ACHN (cell line): ENCODE measurements around the gene CHST2.

ENCODE experiments used
- DNase-seq: peaks from one replicate; pipeline ENCODE4 v3.0.0-alpha.2; 2015
- in situ Hi-C: cut with HindIII; loops from 2 replicates; pipeline ENCODE4 v1.10.0; 2017; ENCODE audit warnings: low sequenced_read_pairs, low pct_ligation_motif_present, low pct_unique_long_range_greater_than_20kb

The CHST2 gene

DNA sequence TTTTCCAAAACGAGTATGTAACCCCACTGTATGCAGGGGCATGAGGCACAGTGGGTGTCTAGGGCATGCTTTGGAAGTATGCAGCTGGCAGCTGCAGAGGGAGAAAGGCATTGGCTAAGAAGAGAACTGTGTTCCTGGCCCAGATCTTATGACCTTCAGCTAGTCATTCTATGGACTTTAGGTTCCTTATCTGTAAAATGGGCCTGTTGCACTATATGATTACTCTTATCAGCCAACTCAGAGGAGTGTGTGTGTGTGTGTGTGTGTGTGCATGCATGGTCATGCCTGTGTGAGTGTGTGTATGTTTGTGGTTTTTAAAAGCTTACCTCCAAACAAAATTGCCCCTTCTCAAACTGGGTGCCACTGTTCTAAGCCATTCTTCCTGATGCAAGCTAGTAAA, 27.4 kb upstream of the CHST2 start:
- DNase-seq = no peak
- in situ Hi-C loops = no loop called here

DNA sequence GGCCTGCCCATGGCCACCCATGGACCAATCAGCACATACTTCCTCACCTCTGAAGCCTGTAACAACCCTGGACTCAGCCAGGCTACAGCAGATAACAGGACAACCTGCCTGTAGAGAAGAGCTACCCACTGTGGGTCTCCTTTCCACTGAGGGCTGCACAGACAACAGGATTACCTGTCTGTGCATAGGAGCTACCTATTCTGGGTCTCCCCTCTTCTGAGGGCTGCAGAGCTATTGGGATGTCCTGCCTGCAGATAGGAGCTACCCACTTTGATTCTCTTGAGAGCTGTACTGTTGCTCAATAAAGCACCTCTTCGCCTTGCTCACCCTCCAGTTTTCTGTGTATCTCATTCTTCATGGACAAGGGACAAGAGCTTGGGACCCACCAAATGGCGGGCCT, 23.8 kb upstream of the CHST2 start:
- no peak for DNase-seq
- in situ Hi-C loops = no loop called here

DNA sequence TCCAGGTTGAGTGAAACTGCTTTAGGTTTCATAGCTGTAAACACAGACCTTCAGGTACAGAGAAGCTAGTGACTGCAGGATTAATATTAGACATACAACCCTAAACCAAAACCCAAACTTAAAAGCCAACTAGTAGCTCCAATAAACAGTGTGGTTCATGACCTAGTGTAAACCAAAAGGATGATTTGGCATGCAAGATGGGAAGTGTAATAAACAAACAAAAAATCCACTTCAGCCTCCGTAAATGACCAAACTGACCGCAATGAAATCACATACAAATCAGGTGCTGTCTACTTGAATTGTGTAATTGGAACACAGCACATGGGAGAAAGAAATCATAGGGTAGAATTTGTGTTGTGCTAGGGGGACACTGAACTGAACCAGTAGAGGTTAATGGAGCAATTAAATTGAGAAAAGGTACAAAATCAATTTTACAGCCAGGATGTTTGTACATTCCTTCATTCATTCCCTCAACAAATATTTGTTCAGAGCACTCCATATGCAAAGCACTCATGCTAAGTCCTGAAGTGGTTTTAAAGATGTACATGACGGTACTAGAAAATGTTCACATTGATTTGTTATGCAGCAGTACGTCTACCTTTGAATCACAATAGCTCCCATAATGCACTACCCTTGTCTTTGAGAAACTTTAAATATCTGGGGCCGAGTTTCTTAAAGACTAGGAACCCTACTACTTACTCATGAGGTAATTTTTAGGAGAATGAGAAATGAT, 21.4 kb upstream of the CHST2 start:
- DNase-seq = no peak
- in situ Hi-C loops = no loop called here

DNA sequence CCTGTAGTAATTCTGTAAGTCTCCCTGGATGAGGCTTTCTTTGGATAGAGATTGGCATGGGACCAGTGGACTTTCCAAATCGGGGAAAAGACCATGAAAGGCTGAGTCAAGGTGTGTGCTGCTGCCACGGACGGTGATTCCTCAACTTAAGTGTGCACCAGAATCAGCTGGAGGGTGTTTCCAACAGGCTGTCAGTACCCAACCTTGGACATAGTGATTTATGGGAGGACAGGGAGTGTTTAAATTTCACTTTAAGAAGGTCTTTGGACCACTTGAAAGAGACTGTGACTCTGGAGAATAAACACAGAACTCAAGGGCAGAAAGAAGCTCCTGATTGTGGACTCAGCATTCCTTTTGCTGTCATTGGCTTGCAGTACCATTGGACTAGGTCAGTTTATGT, 20.4 kb upstream of the CHST2 start:
- in situ Hi-C loops = no loop called here

DNA sequence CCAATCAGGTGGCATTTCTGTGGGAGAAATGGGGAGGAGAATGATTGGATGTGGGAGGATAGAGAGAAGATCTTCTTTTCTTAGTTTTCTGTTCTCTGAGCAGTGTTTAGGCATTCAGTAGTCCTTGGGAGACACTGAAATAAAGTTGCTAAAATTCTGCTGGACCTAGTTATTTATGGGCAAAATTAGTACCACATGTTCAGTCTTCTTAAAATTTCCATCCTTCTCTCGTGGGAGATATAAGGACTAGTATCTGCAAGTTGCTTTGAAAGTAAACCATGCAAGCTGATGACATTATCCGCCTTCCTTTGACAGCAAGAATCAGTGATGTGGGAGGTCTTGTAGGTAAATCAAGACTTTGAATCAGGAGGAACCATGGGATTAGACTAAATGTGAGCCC, 19.9 kb upstream of the CHST2 start:
- in situ Hi-C loops = no loop called here
- no peak for DNase-seq

More for the DNA sequence above, 20.4 kb upstream of the CHST2 start:
- no peak for DNase-seq

DNA sequence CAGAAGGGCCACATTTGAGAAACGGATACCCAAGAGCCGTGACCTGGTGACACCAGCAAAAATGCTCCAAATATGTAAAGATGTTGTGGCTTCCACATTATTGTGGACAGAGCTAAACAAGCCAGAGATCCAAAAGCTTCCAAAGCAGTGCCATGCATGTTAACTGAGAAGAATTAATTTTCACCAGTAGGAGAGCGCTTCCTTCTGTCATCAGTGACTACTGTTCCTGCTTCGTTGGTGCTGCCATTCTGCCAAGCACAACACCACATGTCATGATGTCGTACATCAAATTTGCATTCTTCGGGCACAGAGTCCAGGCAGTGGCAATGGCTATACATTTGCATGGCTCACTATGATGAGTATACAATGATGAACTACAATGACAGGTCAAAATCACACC, 19.1 kb upstream of the CHST2 start:
- in situ Hi-C loops = no loop called here
- no peak for DNase-seq

DNA sequence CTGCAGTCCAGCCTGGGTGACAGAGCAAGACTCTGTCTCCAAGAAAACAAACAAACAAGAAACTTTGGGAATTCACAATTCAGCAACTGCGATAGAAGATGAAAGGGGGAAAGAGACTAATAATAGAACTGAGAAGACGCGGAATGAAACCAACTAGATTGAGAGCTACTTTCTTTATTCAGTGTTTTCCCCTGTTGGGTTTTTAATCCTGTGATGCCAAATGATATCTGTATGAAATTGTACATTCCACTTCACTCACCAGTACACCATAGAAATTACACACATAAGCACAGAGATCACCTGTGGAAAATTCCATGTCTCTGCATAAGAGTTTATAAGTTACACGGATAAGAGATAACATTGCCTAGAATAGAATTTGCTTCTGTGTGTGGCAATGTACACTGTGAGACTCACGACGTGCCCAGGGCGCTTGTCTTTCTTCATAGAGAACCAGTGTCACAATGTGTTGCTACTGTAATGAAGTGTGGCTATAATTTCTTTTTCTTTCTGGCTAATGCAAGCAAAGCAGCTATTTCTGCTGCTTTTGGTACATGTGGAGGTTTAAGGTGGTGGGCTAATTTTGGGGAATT, 17.7 kb upstream of the CHST2 start:
- DNase-seq = no peak
- in situ Hi-C loops = no loop called here

DNA sequence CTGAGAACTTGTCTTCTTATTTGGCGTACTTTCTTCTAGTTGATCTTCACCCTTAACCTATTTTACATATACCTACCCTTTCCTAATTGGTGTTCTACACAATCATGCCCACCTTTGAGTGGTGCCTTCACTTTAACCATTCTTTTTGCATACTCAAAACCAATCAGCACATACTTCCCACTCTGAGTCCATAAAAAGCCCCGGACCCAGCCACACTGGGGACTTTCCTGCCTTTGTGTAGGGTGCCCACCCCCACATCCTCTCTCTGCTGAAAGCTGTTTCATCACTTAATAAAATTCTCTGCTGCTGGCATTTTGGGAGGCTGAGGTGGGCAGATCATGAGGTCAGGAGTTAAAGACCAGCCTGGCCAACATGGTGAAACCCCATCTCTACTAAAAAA, 15.9 kb upstream of the CHST2 start:
- in situ Hi-C loops = no loop called here
- DNase-seq = no peak

DNA sequence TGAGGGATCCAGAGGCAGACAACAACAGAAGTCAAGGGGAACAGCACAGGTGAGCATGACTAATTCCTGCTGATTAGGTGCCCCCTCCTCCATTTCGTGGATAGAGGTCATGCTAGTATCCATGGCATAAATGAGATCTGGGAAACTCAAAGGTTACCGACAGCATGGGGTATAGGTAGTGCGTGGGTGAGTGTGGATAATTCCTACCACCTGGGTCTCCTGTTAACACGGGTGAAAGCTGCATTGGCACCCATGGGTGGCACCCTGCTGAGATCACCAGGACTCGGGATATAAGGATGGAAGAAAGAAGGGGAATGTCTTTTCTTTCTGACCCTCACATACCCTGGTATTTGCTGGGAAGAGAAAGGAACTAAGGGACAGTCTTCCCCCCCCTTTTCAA, 14.4 kb upstream of the CHST2 start:
- in situ Hi-C loops = no loop called here
- no peak for DNase-seq

DNA sequence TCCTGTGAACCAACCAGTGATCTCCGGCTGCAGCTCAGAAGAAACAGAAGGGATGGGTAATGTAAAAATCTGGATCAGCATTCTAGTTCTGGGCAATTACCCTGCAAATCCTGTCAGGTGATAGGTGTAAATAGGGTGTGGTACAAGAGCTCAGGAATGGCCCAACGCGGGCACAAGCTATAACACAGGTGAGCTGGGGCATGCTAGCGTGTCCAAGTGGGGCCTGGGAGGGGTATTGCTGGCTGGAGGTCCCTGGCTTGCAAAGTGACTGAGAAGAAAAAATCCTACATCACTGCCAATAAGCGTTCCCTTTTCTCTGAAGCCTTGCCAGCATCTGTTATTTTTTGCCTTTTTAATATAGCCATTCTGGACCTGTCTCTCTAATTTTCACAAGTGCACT, 9.7 kb upstream of the CHST2 start:
- in situ Hi-C loops = no loop called here
- no peak for DNase-seq

DNA sequence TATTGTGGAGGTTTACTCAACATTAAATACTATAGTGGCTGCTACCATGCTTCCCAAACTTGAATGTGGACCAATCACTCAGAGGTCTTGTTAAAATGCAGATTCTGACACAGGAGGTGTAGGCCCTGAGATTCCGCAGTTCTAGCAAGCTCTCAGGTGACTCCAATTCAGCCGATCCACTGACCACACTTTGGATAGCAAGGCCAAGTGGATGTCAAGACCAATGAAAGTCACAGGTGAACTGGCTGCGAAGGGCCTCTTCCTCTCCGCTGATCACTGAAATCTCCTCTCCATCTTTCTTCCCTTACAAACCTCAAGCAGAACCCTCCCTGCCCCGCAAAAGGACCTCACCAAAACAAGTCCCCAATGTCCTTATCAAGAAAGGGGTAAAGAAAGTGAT, 9.2 kb upstream of the CHST2 start:
- in situ Hi-C loops = no loop called here
- DNase-seq = no peak

DNA sequence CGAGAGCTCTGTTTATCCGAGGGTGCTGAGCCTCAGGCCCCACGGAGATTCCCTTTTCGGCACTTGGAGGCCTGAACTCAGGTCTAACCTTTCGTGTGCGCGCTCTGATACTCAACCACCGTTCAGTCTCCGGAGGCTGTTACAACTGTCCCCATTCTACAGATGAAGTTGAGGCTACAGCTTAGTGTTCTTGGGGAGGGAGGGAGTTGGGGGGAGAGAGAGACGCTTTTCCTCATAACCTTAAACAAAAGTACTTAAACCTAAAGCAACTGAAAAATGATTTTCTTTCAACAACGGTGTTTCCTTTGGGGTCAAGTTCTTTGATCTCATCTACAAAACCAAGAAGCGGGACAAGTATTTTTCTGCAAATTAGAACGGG, 952 bp upstream of the CHST2 start:
- in situ Hi-C loops = no loop called here
- DNase-seq = no peak

DNA sequence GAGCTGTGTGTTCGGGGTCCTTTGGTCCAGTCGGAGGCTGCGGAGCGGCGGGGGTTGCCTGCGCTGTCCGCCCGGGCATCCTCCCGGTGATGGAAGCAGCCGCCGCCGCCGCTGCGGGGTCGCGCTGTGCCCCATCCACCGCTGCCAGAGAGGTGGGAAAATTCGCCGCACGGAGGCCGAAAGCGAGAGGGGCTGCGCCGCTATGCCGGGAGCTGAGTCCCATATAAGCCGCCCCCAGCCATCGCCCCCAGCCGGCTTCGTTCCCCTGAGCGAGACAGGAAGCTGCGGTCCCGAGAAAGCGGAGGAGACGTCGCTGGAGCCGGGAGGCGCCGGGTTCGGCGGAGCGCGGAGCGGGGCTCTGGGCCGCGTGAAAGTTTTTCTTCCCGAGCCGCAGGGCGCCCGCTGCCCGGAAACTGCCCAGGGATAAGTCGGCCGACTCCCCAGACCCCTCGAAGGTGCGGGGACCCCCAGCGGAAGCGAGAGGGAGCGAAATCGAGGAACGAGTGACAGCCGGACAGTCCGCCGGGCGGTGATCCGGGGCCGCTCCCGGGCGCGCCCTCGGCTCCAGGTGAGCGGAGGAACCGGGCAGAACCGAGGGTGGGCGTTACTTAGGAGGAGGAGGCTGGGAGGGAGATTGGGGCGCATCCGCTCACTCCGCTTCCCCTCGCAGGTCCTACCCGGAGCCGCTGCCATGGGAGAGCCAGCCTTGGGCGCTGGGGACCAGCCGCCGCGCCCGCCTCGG, 574 bp downstream of the CHST2 start:
- no peak for DNase-seq
- in situ Hi-C loops = no loop called here

DNA sequence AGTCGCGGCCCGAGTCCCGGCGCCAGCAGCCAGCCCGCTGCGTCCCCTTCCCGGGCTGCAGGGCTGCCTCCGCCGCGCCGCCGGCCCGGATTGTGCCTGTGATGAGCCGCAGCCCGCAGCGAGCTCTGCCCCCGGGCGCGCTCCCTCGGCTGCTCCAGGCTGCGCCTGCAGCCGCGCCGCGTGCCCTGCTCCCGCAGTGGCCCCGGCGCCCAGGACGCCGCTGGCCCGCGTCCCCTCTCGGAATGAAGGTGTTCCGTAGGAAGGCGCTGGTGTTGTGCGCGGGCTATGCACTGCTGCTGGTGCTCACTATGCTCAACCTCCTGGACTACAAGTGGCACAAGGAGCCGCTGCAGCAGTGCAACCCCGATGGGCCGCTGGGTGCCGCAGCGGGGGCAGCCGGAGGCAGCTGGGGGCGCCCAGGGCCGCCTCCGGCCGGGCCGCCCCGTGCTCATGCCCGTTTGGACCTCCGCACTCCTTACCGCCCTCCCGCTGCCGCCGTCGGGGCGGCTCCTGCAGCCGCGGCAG, 1.2 kb downstream of the CHST2 start:
- in situ Hi-C loops = no loop called here
- no peak for DNase-seq

DNA sequence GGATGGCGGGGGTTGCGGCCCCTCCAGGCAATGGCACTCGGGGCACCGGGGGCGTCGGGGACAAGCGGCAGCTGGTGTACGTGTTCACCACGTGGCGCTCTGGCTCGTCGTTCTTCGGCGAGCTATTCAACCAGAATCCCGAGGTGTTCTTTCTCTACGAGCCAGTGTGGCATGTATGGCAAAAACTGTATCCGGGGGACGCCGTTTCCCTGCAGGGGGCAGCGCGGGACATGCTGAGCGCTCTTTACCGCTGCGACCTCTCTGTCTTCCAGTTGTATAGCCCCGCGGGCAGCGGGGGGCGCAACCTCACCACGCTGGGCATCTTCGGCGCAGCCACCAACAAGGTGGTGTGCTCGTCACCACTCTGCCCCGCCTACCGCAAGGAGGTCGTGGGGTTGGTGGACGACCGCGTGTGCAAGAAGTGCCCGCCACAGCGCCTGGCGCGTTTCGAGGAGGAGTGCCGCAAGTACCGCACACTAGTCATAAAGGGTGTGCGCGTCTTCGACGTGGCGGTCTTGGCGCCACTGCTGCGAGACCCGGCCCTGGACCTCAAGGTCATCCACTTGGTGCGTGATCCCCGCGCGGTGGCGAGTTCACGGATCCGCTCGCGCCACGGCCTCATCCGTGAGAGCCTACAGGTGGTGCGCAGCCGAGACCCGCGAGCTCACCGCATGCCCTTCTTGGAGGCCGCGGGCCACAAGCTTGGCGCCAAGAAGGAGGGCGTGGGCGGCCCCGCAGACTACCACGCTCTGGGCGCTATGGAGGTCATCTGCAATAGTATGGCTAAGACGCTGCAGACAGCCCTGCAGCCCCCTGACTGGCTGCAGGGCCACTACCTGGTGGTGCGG, 1.9 kb downstream of the CHST2 start:
- in situ Hi-C loops = no loop called here
- DNase-seq = no peak

DNA sequence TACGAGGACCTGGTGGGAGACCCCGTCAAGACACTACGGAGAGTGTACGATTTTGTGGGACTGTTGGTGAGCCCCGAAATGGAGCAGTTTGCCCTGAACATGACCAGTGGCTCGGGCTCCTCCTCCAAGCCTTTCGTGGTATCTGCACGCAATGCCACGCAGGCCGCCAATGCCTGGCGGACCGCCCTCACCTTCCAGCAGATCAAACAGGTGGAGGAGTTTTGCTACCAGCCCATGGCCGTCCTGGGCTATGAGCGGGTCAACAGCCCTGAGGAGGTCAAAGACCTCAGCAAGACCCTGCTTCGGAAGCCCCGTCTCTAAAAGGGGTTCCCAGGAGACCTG, 2.5 kb downstream of the CHST2 start:
- DNase-seq = no peak
- in situ Hi-C loops = no loop called here

DNA sequence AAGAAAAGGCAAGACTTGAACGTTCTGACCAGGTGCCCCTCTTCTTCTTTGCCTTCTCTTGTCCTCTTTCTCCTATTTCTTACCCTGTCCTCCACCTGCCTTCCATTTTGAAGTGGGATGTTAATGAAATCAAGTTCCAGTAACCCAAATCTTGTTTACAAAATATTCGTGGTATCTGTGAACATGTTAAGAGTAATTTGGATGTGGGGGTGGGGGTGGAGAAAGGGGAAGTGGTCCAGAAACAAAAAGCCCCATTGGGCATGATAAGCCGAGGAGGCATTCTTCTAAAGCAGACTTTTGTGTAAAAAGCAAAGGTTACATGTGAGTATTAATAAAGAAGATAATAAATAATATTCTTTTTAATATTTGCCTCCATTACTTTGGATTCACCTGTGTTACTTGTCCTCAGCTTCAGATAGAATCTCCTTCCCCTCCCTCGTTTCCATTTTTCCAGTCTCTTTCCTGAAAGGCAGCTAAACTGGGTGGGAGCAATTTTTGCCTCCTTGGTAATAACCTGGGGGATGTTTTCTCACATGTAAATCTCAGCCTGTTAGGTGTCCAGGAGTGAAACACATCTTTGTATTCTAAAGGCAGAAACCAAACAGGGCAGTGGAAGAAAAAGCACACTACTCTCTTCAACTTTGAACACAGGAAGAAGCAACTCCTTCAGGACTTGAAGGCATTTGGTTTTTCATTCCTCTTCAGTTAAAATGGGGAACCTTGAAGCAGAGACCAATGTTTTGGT, 3.2 kb downstream of the CHST2 start:
- no peak for DNase-seq
- in situ Hi-C loops = no loop called here

DNA sequence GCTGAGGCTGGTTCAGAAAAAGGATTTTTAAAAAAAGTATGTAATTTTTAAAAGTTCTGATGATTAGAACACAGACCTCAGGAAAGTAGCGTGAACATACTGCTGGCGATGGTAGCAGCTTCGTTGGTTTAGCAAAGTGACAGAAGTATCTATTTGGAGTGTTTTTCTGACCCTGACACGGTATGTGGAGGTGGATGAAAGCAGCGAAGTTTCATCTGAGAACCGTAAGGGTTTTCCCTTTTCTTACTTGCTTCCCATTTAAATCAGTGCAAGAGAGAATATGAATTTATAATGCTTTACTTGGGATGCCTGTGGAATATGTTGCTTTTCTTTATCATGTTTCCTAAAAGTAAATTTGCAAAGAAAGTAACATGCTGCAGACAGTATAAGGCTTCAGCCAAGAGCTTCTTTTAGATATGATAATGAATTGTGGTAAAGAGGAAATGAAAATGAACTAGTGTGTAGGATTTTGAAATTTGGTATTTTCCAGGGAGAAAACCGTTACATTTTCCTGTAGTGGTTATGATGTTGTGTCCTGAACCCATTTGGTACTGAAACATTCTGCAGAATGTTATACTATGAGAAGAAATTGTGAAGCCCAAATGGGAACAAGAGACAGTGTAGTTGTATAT, 3.9 kb downstream of the CHST2 start:
- in situ Hi-C loops = no loop called here
- no peak for DNase-seq
